HG03097 (cell line): Measurements from ENCODE around the gene NKAIN1.
"Not testable (repeated sequence)": the region's sequence is repeated elsewhere in the genome, so short reads cannot be mapped to it uniquely, and the experiment has no call there.

ENCODE experiments used
- ATAC-seq: cut with Tn5 transposase; IDR thresholded peaks from one replicate; pipeline ENCODE4 v1.9.1; 2021; ENCODE audit not compliant: unreplicated experiment, low FRiP score

NKAIN1 gene

GRCh38 chr1:31199236-31199790 lies 40.4 kb downstream of the NKAIN1 start:
- ATAC-seq, result no peak

- ATAC-seq, result no peak
These were observed 41.1 kb downstream of the NKAIN1 start for GRCh38 chr1:31198600-31198999.

GRCh38 chr1:31198150-31198549 lies 41.5 kb downstream of the NKAIN1 start:
- no peak for ATAC-seq

- no peak for ATAC-seq
These were observed 43.0 kb downstream of the NKAIN1 start for GRCh38 chr1:31196685-31197084.

GRCh38 chr1:31195267-31195666 lies 44.4 kb downstream of the NKAIN1 start:
- not testable (repeated sequence) for ATAC-seq

GRCh38 chr1:31193729-31194128 lies 46.0 kb downstream of the NKAIN1 start:
- no peak for ATAC-seq

- ATAC-seq, result no peak
These were observed 48.4 kb downstream of the NKAIN1 start for GRCh38 chr1:31191281-31191680.

- ATAC-seq, result no peak
These were observed 49.7 kb downstream of the NKAIN1 start for GRCh38 chr1:31189696-31190674.

- ATAC-seq, result no peak
These were observed 55.6 kb downstream of the NKAIN1 start for GRCh38 chr1:31183927-31184554.

GRCh38 chr1:31183126-31183525 lies 56.6 kb downstream of the NKAIN1 start:
- ATAC-seq, result no peak

- ATAC-seq, result no peak
These were observed 57.3 kb downstream of the NKAIN1 start for GRCh38 chr1:31182352-31182751.

- ATAC-seq, result no peak
These were observed 58.0 kb downstream of the NKAIN1 start for GRCh38 chr1:31181515-31182343.

GRCh38 chr1:31180338-31180737 lies 59.3 kb downstream of the NKAIN1 start:
- ATAC-seq, result no peak

- not testable (repeated sequence) for ATAC-seq
These were observed 63.4 kb downstream of the NKAIN1 start for GRCh38 chr1:31176291-31176690.

GRCh38 chr1:31170486-31170735 lies 69.3 kb downstream of the NKAIN1 start:
- no peak for ATAC-seq

- no peak for ATAC-seq
These were observed 73.2 kb downstream of the NKAIN1 start for GRCh38 chr1:31166462-31166861.

GRCh38 chr1:31164291-31164690 lies 75.4 kb downstream of the NKAIN1 start:
- ATAC-seq, result no peak

- no peak for ATAC-seq
These were observed 75.8 kb downstream of the NKAIN1 start for GRCh38 chr1:31163866-31164265.

- ATAC-seq, result no peak
These were observed 78.1 kb downstream of the NKAIN1 start for GRCh38 chr1:31161571-31161970.

GRCh38 chr1:31159869-31160611 lies 79.6 kb downstream of the NKAIN1 start:
- no peak for ATAC-seq
